CD4-positive, alpha-beta T cell (primary cell): ENCODE results near the gene SPOP. TPM values are rescaled to one million over a fixed set of nuclear protein-coding genes. Genes with fewer than 3 reads are reported as not detected.

ENCODE experiments used
- ATAC-seq: fragments of 200-7000 bp; cut with Tn5 transposase; one replicate; pipeline ENCODE4 v1.10.0; 2022; ENCODE audit warnings: mild to moderate bottlenecking; ENCODE audit not compliant: poor library complexity
- CTCF ChIA-PET: fragments of 350-600 bp; sonication (Branson Sonifier 250); formaldehyde crosslinking; loops from one replicate; lab custom pipeline; 2021; ENCODE audit warnings: antibody characterized with exemption, inconsistent platforms; lab: Charles Lee
- POLR2A ChIA-PET: fragments of 350-600 bp; sonication (Branson Sonifier 250); formaldehyde crosslinking; loops from one replicate; lab custom pipeline; 2021; ENCODE audit warnings: antibody characterized with exemption, inconsistent platforms; lab: Charles Lee
- DNase-seq, 14 experiments: peaks; one replicate each; pipeline ENCODE4 v3.0.0-alpha.2; 2013 to 2020; ENCODE audit warnings: mixed read lengths in 2 of 14
- H3K27ac ChIP-seq, 2 donors: one replicate each; pipeline versions ENCODE4 v1.5.1 to v1.7.0; 2013; ENCODE audit warnings: low read length in 2 of 2, low read depth in 1 of 2, mild to moderate bottlenecking in 1 of 2
- H3K27me3 ChIP-seq, 2 experiments: 1 replicate in 1 of 2; 2 replicates in 1 of 2; pipeline versions ENCODE4 v1.6.1 to v1.7.0; 2013; ENCODE audit warnings: low read length in 2 of 2, control low read depth in 1 of 2, mild to moderate bottlenecking in 1 of 2, moderate library complexity in 1 of 2; ENCODE audit not compliant: insufficient read depth in 2 of 2, control insufficient read depth in 1 of 2
- H3K36me3 ChIP-seq: one replicate; pipeline ENCODE4 v1.6.1; 2013; ENCODE audit warnings: low read length, control low read depth; ENCODE audit not compliant: insufficient read depth
- H3K4me1 ChIP-seq: one replicate; pipeline ENCODE4 v1.6.1; 2013; ENCODE audit warnings: low read length, control low read depth; ENCODE audit not compliant: insufficient read depth
- H3K4me3 ChIP-seq: one replicate; pipeline ENCODE4 v1.5.1; 2013; ENCODE audit warnings: mild to moderate bottlenecking, low read length, moderate library complexity
- H3K9me3 ChIP-seq, 2 experiments: 1 replicate in 1 of 2; 2 replicates in 1 of 2; pipeline versions ENCODE4 v1.6.1 to v1.7.0; 2013; ENCODE audit warnings: low read length in 2 of 2, mild to moderate bottlenecking in 2 of 2, control low read depth in 1 of 2, moderate library complexity in 1 of 2; ENCODE audit not compliant: control insufficient read depth in 1 of 2, insufficient read depth in 1 of 2
- H3K27ac Mint-ChIP-seq: one replicate; pipeline ENCODE4 v1.8.0; 2020; ENCODE audit warnings: mixed read lengths
- H3K27me3 Mint-ChIP-seq: one replicate; pipeline ENCODE4 v1.8.0; 2021; ENCODE audit warnings: mixed read lengths
- H3K36me3 Mint-ChIP-seq: one replicate; pipeline ENCODE4 v1.8.0; 2021; ENCODE audit warnings: low read depth, mixed read lengths
- H3K4me1 Mint-ChIP-seq: one replicate; pipeline ENCODE4 v1.8.0; 2021; ENCODE audit warnings: low read depth, mixed read lengths
- H3K4me3 Mint-ChIP-seq: one replicate; pipeline ENCODE4 v1.8.0; 2020; ENCODE audit warnings: mild to moderate bottlenecking, mixed read lengths
- H3K9me3 Mint-ChIP-seq: one replicate; pipeline ENCODE4 v1.8.0; 2020; ENCODE audit warnings: mixed read lengths
- CTCF ChIP-seq: fragments of 200-600 bp; IDR thresholded peaks from one replicate; pipeline ENCODE4 v1.8.0; 2022; ENCODE audit warnings: antibody characterized with exemption, mild to moderate bottlenecking
- intact Hi-C, 2 experiments: fragments of 100-400 bp; cut with DNase I in 1 of 2; cut with micrococcal nuclease in 1 of 2; formaldehyde crosslinking; loops; one replicate each; pipeline versions ENCODE4 v1.15.1 to v1.9.0; 2023 to 2025; cut with DNase I, micrococcal nuclease
- total RNA-seq, 174 experiments: library from RNA in 2 of 174; stranded (reverse) in 2 of 174; gene quantifications; one replicate each; pipeline ENCODE4 v1.2.3 and lab custom pipeline; 2021 to 2026

Gene SPOP
- total RNA-seq, 2 experiments from 2014 or later = 38.7 to 41.5 TPM

GRCh38 chr17:49578414-49578813 is 99.5 kb downstream of the SPOP start:
- ATAC-seq = no peak
- intact Hi-C loops = no loop called here
- H3K27me3 ChIP-seq = peaks cover 42 to 45% of the 10 kb centered on the region in 2 experiments
- Mint-ChIP-seq H3K9me3 (no peaks in the 10 kb centered on the region), H3K27me3 (peaks cover 47% of the 10 kb centered on the region), H3K4me3 (no peak overlapping the region), H3K4me1 (peaks cover 4% of the 10 kb centered on the region), H3K27ac (no peak overlapping the region), H3K36me3 (no peaks in the 10 kb centered on the region)
- no peak overlapping the region for H3K4me3 ChIP-seq
- ChIA-PET POLR2A (no interaction called here), CTCF (interaction anchor here (1.0 kb wide), 1 partner anchor 9 kb away, joined by 5 read pairs; no protein-coding TSS in a partner anchor)
- DNase-seq = no peak
- no peaks in the 10 kb centered on the region for H3K36me3 ChIP-seq
- peaks cover 0 to 7% of the 10 kb centered on the region in 2 experiments for H3K9me3 ChIP-seq
- H3K4me1 ChIP-seq = peaks cover 21% of the 10 kb centered on the region
- H3K27ac ChIP-seq = no peak overlapping the region
- TF ChIP-seq CTCF = no peak

- no peaks in the 10 kb centered on the region for H3K36me3 ChIP-seq
- Mint-ChIP-seq H3K9me3 (no peaks in the 10 kb centered on the region), H3K36me3 (no peaks in the 10 kb centered on the region), H3K27me3 (peaks cover 51% of the 10 kb centered on the region), H3K4me1 (peaks cover 4% of the 10 kb centered on the region), H3K4me3 (no peak overlapping the region), H3K27ac (no peak overlapping the region)
- TF ChIP-seq CTCF = no peak
- peaks cover 0 to 7% of the 10 kb centered on the region in 2 experiments for H3K9me3 ChIP-seq
- ATAC-seq (no peak), DNase-seq (no peak)
- peaks cover 21% of the 10 kb centered on the region for H3K4me1 ChIP-seq
- ChIA-PET POLR2A (no interaction called here), CTCF (interaction anchor here (1.0 kb wide), 1 partner anchor 8 kb away, joined by 5 read pairs; no protein-coding TSS in a partner anchor)
- H3K4me3 ChIP-seq = no peak overlapping the region
- intact Hi-C loops = no loop called here
- H3K27ac ChIP-seq = no peak overlapping the region
- H3K27me3 ChIP-seq = peaks cover 42 to 49% of the 10 kb centered on the region in 2 experiments
Observed at GRCh38 chr17:49577963-49578362, 99.9 kb downstream of the SPOP start.

DNA sequence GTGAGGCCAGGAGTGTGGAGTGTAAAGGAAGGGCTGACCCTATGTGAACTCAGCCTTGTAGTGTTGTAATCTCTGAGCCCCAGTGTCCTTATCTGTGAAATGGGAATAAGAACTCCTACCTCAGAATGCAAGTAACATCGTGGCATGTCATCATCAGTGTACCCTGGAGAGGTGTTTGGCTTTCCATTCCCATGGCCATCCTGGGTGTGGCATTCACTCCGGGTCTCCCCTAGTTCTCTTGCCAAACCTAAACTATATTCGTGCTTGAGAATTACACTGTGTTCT is 100.3 kb downstream of the SPOP start:
- Histone ChIP-seq H3K4me1 (peaks cover 21% of the 10 kb centered on the region), H3K36me3 (no peaks in the 10 kb centered on the region), H3K4me3 (no peak overlapping the region), H3K27me3 (peaks cover 42 to 50% of the 10 kb centered on the region in 2 experiments), H3K9me3 (peaks cover 0 to 7% of the 10 kb centered on the region in 2 experiments), H3K27ac (no peak overlapping the region)
- ATAC-seq (no peak), DNase-seq (no peak)
- no peaks in the 10 kb centered on the region for H3K9me3 Mint-ChIP-seq
- CTCF ChIA-PET = no interaction called here
- H3K27me3 Mint-ChIP-seq = peaks cover 51% of the 10 kb centered on the region
- TF ChIP-seq CTCF = no peak
- no peak overlapping the region for H3K27ac Mint-ChIP-seq
- H3K36me3 Mint-ChIP-seq = no peaks in the 10 kb centered on the region
- POLR2A ChIA-PET = no interaction called here
- H3K4me3 Mint-ChIP-seq = no peak overlapping the region
- peaks cover 4% of the 10 kb centered on the region for H3K4me1 Mint-ChIP-seq
- intact Hi-C loops = no loop called here
